Kidney epithelial cell (primary cell): ENCODE results near the gene UCKL1. TPM values are rescaled to one million over a fixed set of nuclear protein-coding genes. Genes with fewer than 3 reads are reported as not detected.

Source experiments
- DNase-seq: peaks from one replicate; pipeline ENCODE4 v3.0.0-alpha.2; 2010; ENCODE audit warnings: low read depth
- H3K27me3 ChIP-seq: 2 replicates; pipeline ENCODE4 v1.6.0; 2011; ENCODE audit warnings: low read length; ENCODE audit not compliant: control insufficient read depth, insufficient read depth
- H3K36me3 ChIP-seq: 2 replicates; pipeline ENCODE4 v1.5.1; 2011; ENCODE audit warnings: low read length; ENCODE audit not compliant: control insufficient read depth, insufficient read depth
- H3K4me3 ChIP-seq: 2 replicates; pipeline ENCODE4 v1.5.1; 2011; ENCODE audit warnings: low read depth, mild to moderate bottlenecking, control low read depth, low read length
- total RNA-seq: library from RNA; depleted of rRNA; stranded (reverse); fragments of >200 nt; gene quantifications from 2 replicates; pipeline ENCODE4 v1.2.3, GENCODE V29; 2015
- TF ChIP-seq, protein P1 (sequence below): IDR thresholded peaks from 2 replicates; pipeline ENCODE4 v1.5.1; 2011; ENCODE audit warnings: mild to moderate bottlenecking, moderate library complexity, low read length, control low read depth, inconsistent platforms; ENCODE audit not compliant: insufficient read depth, poor library complexity, severe bottlenecking

Gene UCKL1
- 19.6 and 25.6 TPM in 2 replicates for total RNA-seq

DNA sequence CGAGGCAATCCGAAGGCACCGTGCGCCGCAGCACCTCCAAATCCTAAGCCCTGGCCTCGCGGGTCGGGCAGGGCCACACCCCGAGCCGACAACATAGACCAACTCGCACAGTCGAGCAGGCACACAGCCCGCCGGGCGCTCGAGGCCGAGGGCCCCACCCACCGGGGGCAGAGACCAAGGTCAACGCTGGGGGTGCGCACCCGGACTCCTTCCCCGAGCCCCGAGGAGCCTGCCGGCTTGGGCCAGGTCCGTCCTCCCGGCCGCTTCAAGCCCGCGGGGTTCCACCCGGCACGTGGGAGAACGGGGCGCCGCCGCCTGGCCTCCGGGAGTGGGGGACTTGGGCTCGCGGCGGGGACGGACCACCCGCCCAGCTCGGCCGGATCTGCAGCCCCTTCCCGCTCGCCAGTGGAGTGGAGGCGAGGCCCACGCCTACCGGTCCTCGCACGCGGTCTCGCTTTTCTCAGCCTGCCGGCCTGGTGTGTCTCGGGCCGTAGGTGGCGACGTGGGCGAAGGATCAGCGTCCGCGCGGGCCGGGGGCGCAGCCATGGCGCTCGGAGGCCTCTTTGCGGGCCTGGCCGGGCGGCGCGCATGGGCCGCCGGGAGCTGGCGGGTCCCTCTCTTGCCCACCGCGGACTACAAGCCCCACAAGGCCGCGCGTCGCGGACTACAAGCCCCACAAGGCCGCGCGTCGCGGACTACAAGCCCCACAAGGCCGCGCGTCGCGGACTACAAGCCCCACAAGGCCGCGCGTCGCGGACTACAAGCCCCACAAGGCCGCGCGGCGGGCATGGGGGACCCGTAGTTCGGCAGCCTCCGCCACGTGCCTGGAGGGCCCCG, at the start of gene UCKL1:
Gene UCKL1 (minus strand): TSS at position 590 of the 837 bp plus-strand sequence. CDS start 44 bp downstream, at position 546.
- Histone ChIP-seq H3K36me3 (peaks cover 1% of the 10 kb centered on the region), H3K4me3 (peak within 1 kb of the TSS; percentile 100), H3K27me3 (no peaks in the 10 kb centered on the region)
- TF ChIP-seq, protein P1, sequence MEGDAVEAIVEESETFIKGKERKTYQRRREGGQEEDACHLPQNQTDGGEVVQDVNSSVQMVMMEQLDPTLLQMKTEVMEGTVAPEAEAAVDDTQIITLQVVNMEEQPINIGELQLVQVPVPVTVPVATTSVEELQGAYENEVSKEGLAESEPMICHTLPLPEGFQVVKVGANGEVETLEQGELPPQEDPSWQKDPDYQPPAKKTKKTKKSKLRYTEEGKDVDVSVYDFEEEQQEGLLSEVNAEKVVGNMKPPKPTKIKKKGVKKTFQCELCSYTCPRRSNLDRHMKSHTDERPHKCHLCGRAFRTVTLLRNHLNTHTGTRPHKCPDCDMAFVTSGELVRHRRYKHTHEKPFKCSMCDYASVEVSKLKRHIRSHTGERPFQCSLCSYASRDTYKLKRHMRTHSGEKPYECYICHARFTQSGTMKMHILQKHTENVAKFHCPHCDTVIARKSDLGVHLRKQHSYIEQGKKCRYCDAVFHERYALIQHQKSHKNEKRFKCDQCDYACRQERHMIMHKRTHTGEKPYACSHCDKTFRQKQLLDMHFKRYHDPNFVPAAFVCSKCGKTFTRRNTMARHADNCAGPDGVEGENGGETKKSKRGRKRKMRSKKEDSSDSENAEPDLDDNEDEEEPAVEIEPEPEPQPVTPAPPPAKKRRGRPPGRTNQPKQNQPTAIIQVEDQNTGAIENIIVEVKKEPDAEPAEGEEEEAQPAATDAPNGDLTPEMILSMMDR = no peak
- DNase-seq = no peak

DNA sequence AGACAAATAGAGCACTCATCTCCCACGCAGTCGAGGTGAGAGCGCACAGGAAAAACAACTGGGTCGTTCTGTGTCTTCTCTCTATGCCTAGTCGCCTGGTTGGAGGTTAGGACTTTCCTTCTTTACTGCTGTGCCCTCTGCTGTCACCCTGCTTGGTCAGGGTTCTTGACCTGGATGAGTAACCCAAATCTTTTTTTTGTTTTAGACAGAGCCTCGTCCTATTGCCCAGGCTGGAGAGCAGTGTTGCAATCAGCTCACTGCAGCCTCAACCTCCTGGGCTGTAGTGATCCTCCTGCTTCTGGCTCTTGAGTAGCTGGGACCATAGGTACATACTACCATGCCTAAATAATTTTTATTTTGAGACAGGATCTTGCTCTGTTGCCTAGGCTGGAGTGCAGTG, 49.2 kb upstream of the UCKL1 start:
- TF ChIP-seq, protein P1 = no peak
- no peak for DNase-seq
- Histone ChIP-seq H3K27me3 (no peaks in the 10 kb centered on the region), H3K36me3 (peaks cover 6% of the 10 kb centered on the region), H3K4me3 (no peak overlapping the region)

DNA sequence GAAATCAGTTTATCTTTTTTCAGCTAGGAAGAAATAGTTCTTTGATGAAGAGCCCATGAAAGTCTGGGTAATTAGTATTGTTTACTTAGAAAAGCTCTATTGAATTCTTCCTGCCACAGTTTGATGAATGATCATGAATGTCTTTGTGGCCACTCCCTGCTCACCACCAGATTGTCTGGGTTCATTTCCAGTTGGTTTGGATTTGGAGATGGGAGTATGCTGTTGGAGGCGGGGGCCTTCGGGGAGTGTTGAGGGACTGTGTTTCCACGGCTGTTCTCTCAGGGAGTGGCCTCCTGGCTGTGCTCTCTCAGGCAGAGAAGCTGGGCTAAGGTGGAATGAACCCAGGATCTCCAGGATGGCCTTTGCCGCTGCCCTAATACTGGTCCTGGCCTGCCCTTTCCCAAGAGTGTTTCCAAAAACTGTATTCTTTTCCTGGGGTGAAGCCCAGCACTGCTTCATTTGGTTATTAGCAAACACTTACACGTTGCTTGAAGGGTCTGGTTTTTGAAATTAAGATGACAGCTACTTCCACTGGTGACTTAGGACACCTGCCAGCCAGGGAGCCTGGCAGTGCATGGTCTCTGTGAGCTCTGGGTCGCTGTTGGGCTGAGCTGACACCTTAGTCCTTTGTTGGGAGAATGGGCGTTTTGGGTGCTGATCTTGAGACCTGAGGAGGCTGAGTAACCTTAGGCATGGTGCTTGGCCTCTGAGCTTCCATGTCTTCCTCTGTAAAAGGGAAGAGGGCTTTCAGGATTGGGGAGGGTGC, 47.9 kb upstream of the UCKL1 start:
- no peak overlapping the region for H3K4me3 ChIP-seq
- peaks cover 3% of the 10 kb centered on the region for H3K36me3 ChIP-seq
- no peaks in the 10 kb centered on the region for H3K27me3 ChIP-seq
- DNase-seq = no peak
- TF ChIP-seq, protein P1 = no peak

DNA sequence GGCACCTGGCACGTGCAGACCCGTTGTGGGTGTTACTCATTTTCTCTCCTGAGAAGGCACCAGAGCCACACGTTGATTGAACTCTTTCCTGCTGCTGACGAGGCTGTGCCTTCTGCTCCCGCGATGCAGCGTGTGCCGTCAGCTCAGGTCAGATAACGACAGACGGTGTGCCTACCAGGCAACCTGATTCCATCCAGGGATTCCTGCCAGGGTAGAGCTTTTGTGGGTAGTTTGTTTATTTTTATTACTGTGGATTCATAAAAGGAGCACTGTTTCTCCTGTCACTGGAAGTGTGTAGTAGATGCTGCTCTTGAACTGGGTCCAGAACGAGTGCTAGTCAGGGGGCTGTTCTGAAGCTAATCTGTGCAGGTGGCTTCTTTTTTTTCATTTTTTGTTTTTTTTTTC, 45.4 kb upstream of the UCKL1 start:
- TF ChIP-seq, protein P1 = no peak
- DNase-seq = no peak
- Histone ChIP-seq H3K27me3 (no peaks in the 10 kb centered on the region), H3K4me3 (no peak overlapping the region), H3K36me3 (peaks cover 2% of the 10 kb centered on the region)

DNA sequence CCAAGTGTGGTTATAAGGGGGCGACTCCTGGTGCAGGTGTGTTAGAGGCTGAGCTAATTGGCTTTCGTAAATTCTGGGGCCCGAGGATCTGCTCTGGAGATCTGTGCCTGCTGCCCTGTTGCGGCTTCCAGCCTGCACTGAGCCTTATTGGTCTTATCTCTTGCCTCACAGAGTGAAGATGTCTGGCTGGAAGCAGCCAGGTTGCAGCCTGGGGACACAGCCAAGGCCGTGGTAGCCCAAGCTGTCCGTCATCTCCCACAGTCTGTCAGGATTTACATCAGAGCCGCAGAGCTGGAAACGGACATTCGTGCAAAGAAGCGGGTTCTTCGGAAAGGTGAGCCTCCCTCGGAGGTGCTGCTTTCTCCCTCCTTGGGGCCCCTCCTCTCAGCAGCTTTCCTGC, 44.7 kb upstream of the UCKL1 start:
- H3K27me3 ChIP-seq = no peaks in the 10 kb centered on the region
- no peak for DNase-seq
- no peak overlapping the region for H3K4me3 ChIP-seq
- TF ChIP-seq, protein P1 = no peak
- peaks cover 2% of the 10 kb centered on the region for H3K36me3 ChIP-seq
